Measurements from ENCODE around the gene MGME1. TPM values are rescaled to one million over a fixed set of nuclear protein-coding genes. Genes with fewer than 3 reads are reported as not detected.

The MGME1 gene
- total and polyA plus RNA-seq, 2 donors: 22.9 to 23.1 TPM

- H3K27ac ChIP-seq (ENCODE audit: low read depth in 1 of 2, low read length in 1 of 2): no peak overlapping the region
- H3K36me3 ChIP-seq (ENCODE audit: control insufficient read depth in 2 of 2, insufficient read depth in 2 of 2, low read length in 1 of 2): peaks cover 45 to 97% of the 10 kb centered on the region in 2 donors
- H3K9me3 ChIP-seq (ENCODE audit: control insufficient read depth in 2 of 2, insufficient read depth in 1 of 2, low read length in 1 of 2): no peaks in the 10 kb centered on the region
- 92% methylated on average over 6 of the region's 6 CpGs for WGBS
- no peaks in the 10 kb centered on the region for H3K27me3 ChIP-seq (ENCODE audit: control insufficient read depth in 2 of 2, insufficient read depth in 1 of 2, low read length in 1 of 2)
- no peak for DNase-seq (ENCODE audit: low read depth in 6 of 9, low spot score in 9 of 9)
- H3K4me1 ChIP-seq (ENCODE audit: control insufficient read depth in 2 of 2, insufficient read depth in 2 of 2, low read length in 2 of 2): no peaks in the 10 kb centered on the region
- H3K4me3 ChIP-seq (ENCODE audit: low read length in 2 of 2): no peak overlapping the region
Observed at GRCh38 chr20:17946572-17947473, 22.0 kb upstream of the MGME1 start.

- peaks cover 42 to 93% of the 10 kb centered on the region in 2 donors for H3K36me3 ChIP-seq (ENCODE audit: control insufficient read depth in 2 of 2, insufficient read depth in 2 of 2, low read length in 1 of 2)
- WGBS: 95% methylated on average over 5 of the region's 5 CpGs
- no peak for DNase-seq (ENCODE audit: low read depth in 6 of 9, low spot score in 9 of 9)
- no peak overlapping the region for H3K27ac ChIP-seq (ENCODE audit: low read depth in 1 of 2, low read length in 1 of 2)
- no peaks in the 10 kb centered on the region for H3K4me1 ChIP-seq (ENCODE audit: control insufficient read depth in 2 of 2, insufficient read depth in 2 of 2, low read length in 2 of 2)
- H3K9me3 ChIP-seq (ENCODE audit: control insufficient read depth in 2 of 2, insufficient read depth in 1 of 2, low read length in 1 of 2): no peaks in the 10 kb centered on the region
- no peaks in the 10 kb centered on the region for H3K27me3 ChIP-seq (ENCODE audit: control insufficient read depth in 2 of 2, insufficient read depth in 1 of 2, low read length in 1 of 2)
- no peak overlapping the region for H3K4me3 ChIP-seq (ENCODE audit: low read length in 2 of 2)
Observed at GRCh38 chr20:17947474-17947815, 21.4 kb upstream of the MGME1 start.

GRCh38 chr20:17948442-17948841 lies 20.4 kb upstream of the MGME1 start:
- H3K4me1 ChIP-seq (ENCODE audit: control insufficient read depth in 2 of 2, insufficient read depth in 2 of 2, low read length in 2 of 2): no peaks in the 10 kb centered on the region
- no peak for DNase-seq (ENCODE audit: low read depth in 6 of 9, low spot score in 9 of 9)
- H3K27ac ChIP-seq (ENCODE audit: low read depth in 1 of 2, low read length in 1 of 2): no peak overlapping the region
- peaks cover 47 to 93% of the 10 kb centered on the region in 2 donors for H3K36me3 ChIP-seq (ENCODE audit: control insufficient read depth in 2 of 2, insufficient read depth in 2 of 2, low read length in 1 of 2)
- 97% methylated on average over 2 of the region's 2 CpGs for WGBS
- no peak overlapping the region for H3K4me3 ChIP-seq (ENCODE audit: low read length in 2 of 2)
- H3K9me3 ChIP-seq (ENCODE audit: control insufficient read depth in 2 of 2, insufficient read depth in 1 of 2, low read length in 1 of 2): no peaks in the 10 kb centered on the region
- H3K27me3 ChIP-seq (ENCODE audit: control insufficient read depth in 2 of 2, insufficient read depth in 1 of 2, low read length in 1 of 2): no peaks in the 10 kb centered on the region

GRCh38 chr20:17949899-17950298 lies 18.9 kb upstream of the MGME1 start:
- no peaks in the 10 kb centered on the region for H3K4me1 ChIP-seq (ENCODE audit: control insufficient read depth in 2 of 2, insufficient read depth in 2 of 2, low read length in 2 of 2)
- H3K9me3 ChIP-seq (ENCODE audit: control insufficient read depth in 2 of 2, insufficient read depth in 1 of 2, low read length in 1 of 2): no peaks in the 10 kb centered on the region
- no peak overlapping the region for H3K27ac ChIP-seq (ENCODE audit: low read depth in 1 of 2, low read length in 1 of 2)
- H3K36me3 ChIP-seq (ENCODE audit: control insufficient read depth in 2 of 2, insufficient read depth in 2 of 2, low read length in 1 of 2): peaks cover 52 to 94% of the 10 kb centered on the region in 2 donors
- no peak for DNase-seq (ENCODE audit: low read depth in 6 of 9, low spot score in 9 of 9)
- no peaks in the 10 kb centered on the region for H3K27me3 ChIP-seq (ENCODE audit: control insufficient read depth in 2 of 2, insufficient read depth in 1 of 2, low read length in 1 of 2)
- no peak overlapping the region for H3K4me3 ChIP-seq (ENCODE audit: low read length in 2 of 2)
- WGBS: over 99% methylated on average over 4 of the region's 4 CpGs

GRCh38 chr20:17950670-17951069 lies 18.1 kb upstream of the MGME1 start:
- Histone ChIP-seq H3K27me3 (ENCODE audit: control insufficient read depth in 2 of 2, insufficient read depth in 1 of 2, low read length in 1 of 2) (no peaks in the 10 kb centered on the region), H3K9me3 (ENCODE audit: control insufficient read depth in 2 of 2, insufficient read depth in 1 of 2, low read length in 1 of 2) (no peaks in the 10 kb centered on the region), H3K4me1 (ENCODE audit: control insufficient read depth in 2 of 2, insufficient read depth in 2 of 2, low read length in 2 of 2) (peaks cover 0 to under 1% of the 10 kb centered on the region in 2 donors), H3K36me3 (ENCODE audit: control insufficient read depth in 2 of 2, insufficient read depth in 2 of 2, low read length in 1 of 2) (peaks cover 47 to 93% of the 10 kb centered on the region in 2 donors), H3K4me3 (ENCODE audit: low read length in 2 of 2) (no peak overlapping the region), H3K27ac (ENCODE audit: low read depth in 1 of 2, low read length in 1 of 2) (no peak overlapping the region)
- DNase-seq (ENCODE audit: low read depth in 6 of 9, low spot score in 9 of 9): no peak
- 92% methylated on average over 6 of the region's 6 CpGs for WGBS

- WGBS: 100% methylated on average over 2 of the region's 2 CpGs
- no peak overlapping the region for H3K4me3 ChIP-seq (ENCODE audit: low read length in 2 of 2)
- no peaks in the 10 kb centered on the region for H3K9me3 ChIP-seq (ENCODE audit: control insufficient read depth in 2 of 2, insufficient read depth in 1 of 2, low read length in 1 of 2)
- peaks cover 44 to 93% of the 10 kb centered on the region in 2 donors for H3K36me3 ChIP-seq (ENCODE audit: control insufficient read depth in 2 of 2, insufficient read depth in 2 of 2, low read length in 1 of 2)
- H3K27me3 ChIP-seq (ENCODE audit: control insufficient read depth in 2 of 2, insufficient read depth in 1 of 2, low read length in 1 of 2): no peaks in the 10 kb centered on the region
- peaks cover 0 to 7% of the 10 kb centered on the region in 2 donors for H3K4me1 ChIP-seq (ENCODE audit: control insufficient read depth in 2 of 2, insufficient read depth in 2 of 2, low read length in 2 of 2)
- DNase-seq (ENCODE audit: low read depth in 6 of 9, low spot score in 9 of 9): no peak
- H3K27ac ChIP-seq (ENCODE audit: low read depth in 1 of 2, low read length in 1 of 2): no peak overlapping the region
Observed at GRCh38 chr20:17951323-17951722, 17.5 kb upstream of the MGME1 start.

GRCh38 chr20:17952692-17953684 lies 15.8 kb upstream of the MGME1 start:
- no peak for DNase-seq (ENCODE audit: low read depth in 6 of 9, low spot score in 9 of 9)
- Histone ChIP-seq H3K27ac (ENCODE audit: low read depth in 1 of 2, low read length in 1 of 2) (no peak overlapping the region), H3K9me3 (ENCODE audit: control insufficient read depth in 2 of 2, insufficient read depth in 1 of 2, low read length in 1 of 2) (no peaks in the 10 kb centered on the region), H3K4me3 (ENCODE audit: low read length in 2 of 2) (no peak overlapping the region), H3K4me1 (ENCODE audit: control insufficient read depth in 2 of 2, insufficient read depth in 2 of 2, low read length in 2 of 2) (peaks cover 0 to 10% of the 10 kb centered on the region in 2 donors), H3K27me3 (ENCODE audit: control insufficient read depth in 2 of 2, insufficient read depth in 1 of 2, low read length in 1 of 2) (no peaks in the 10 kb centered on the region), H3K36me3 (ENCODE audit: control insufficient read depth in 2 of 2, insufficient read depth in 2 of 2, low read length in 1 of 2) (peaks cover 43 to 81% of the 10 kb centered on the region in 2 donors)
- 99% methylated on average over 8 of the region's 8 CpGs for WGBS

- Histone ChIP-seq H3K27ac (ENCODE audit: low read depth in 1 of 2, low read length in 1 of 2) (no peak overlapping the region), H3K4me3 (ENCODE audit: low read length in 2 of 2) (no peak overlapping the region), H3K9me3 (ENCODE audit: control insufficient read depth in 2 of 2, insufficient read depth in 1 of 2, low read length in 1 of 2) (no peaks in the 10 kb centered on the region), H3K36me3 (ENCODE audit: control insufficient read depth in 2 of 2, insufficient read depth in 2 of 2, low read length in 1 of 2) (peaks cover 43 to 72% of the 10 kb centered on the region in 2 donors), H3K27me3 (ENCODE audit: control insufficient read depth in 2 of 2, insufficient read depth in 1 of 2, low read length in 1 of 2) (no peaks in the 10 kb centered on the region), H3K4me1 (ENCODE audit: control insufficient read depth in 2 of 2, insufficient read depth in 2 of 2, low read length in 2 of 2) (peaks cover 0 to 13% of the 10 kb centered on the region in 2 donors)
- 99% methylated on average over 5 of the region's 5 CpGs for WGBS
- DNase-seq (ENCODE audit: low read depth in 6 of 9, low spot score in 9 of 9): no peak
Observed at GRCh38 chr20:17953935-17954334, 14.9 kb upstream of the MGME1 start.

GRCh38 chr20:17955302-17955701 lies 13.5 kb upstream of the MGME1 start:
- H3K4me3 ChIP-seq (ENCODE audit: low read length in 2 of 2): no peak overlapping the region
- H3K4me1 ChIP-seq (ENCODE audit: control insufficient read depth in 2 of 2, insufficient read depth in 2 of 2, low read length in 2 of 2): peaks cover 3 to 20% of the 10 kb centered on the region in 2 donors
- H3K9me3 ChIP-seq (ENCODE audit: control insufficient read depth in 2 of 2, insufficient read depth in 1 of 2, low read length in 1 of 2): no peaks in the 10 kb centered on the region
- H3K27me3 ChIP-seq (ENCODE audit: control insufficient read depth in 2 of 2, insufficient read depth in 1 of 2, low read length in 1 of 2): no peaks in the 10 kb centered on the region
- peaks cover 32 to 62% of the 10 kb centered on the region in 2 donors for H3K36me3 ChIP-seq (ENCODE audit: control insufficient read depth in 2 of 2, insufficient read depth in 2 of 2, low read length in 1 of 2)
- no peak overlapping the region for H3K27ac ChIP-seq (ENCODE audit: low read depth in 1 of 2, low read length in 1 of 2)
- no peak for DNase-seq (ENCODE audit: low read depth in 6 of 9, low spot score in 9 of 9)
- 37% methylated on average over 3 of the region's 3 CpGs for WGBS
